ENCODE data around the gene FGFR3. TPM values are rescaled to one million over a fixed set of nuclear protein-coding genes. Genes with fewer than 3 reads are reported as not detected.
"Not testable (repeated sequence)": the region's sequence is repeated elsewhere in the genome, so short reads cannot be mapped to it uniquely, and the experiment has no call there.

The FGFR3 gene
- polyA plus RNA-seq, 1 donor: 87.6 TPM

DNA sequence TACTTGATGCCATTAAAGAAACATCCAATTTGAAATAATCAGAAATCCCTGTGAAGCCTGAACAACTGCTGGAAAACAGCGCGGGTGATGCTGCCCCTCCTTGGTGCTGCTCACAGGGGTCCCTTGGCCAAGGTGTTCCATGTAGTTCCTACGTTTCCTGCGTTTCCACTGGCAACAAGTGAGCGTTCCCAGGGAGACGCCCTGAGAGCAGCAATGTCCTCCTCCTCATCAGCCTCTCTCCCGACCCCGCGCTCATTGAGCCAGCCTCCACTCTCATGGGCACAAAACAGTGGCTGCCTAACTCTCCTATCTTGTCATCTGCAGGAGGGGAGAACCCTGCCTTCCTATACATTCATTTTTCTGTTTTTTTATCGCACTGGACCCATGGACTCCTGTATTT is 44.0 kb downstream of the FGFR3 start:
- no peak for DNase-seq

DNA sequence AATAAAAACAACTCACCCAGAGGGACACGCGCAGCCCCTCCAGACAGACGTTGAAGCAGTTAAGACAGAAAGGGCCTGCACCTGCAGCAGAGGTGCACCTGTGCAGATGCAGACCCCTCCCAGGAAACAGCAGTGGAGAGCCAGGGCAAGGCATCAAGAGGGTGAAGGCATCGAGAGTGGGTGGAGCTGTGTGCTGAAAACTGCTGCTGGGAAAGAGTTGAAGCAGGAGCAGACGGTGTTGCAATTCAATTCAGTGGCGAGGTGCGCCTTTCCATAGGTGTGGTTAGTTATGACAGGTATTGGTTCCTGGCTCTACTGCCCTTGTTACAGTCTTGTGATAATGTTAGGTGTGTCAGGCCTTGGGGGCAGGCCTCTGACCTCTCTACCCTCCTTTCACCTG is 46.2 kb downstream of the FGFR3 start:
- DNase-seq: no peak

DNA sequence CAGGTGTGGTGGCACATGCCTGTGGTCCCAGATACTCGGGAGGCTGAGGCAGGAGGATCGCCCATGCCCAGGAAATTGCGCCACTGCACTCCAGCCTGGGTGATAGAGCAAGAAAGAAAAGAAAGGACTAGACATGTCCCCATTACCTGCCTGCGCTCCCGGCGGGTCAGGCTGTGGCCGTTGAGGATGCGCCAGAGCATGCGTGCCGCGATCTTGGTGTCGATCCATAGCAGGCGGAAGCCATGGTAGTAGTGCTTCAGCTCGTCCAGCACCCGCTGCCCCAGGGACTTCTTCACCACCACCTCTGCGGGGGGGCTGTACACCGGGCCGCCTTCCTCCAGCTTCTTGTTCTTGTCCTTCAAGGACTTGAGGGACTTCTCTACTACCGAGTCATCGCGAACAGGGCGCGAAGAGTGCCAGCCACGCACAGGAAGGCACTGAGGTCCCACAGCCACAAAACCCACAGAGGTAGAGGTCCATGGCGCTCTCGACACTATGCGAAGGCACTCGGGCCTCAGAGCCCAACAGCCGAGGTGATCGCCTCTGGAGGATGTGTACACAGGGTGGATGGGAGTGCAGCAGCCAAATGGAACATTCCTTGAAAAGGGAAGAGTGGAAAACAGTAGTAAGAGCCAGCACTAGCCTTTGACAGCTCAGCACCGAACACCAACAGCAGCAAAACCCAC is 48.3 kb downstream of the FGFR3 start:
- no peak for DNase-seq

DNA sequence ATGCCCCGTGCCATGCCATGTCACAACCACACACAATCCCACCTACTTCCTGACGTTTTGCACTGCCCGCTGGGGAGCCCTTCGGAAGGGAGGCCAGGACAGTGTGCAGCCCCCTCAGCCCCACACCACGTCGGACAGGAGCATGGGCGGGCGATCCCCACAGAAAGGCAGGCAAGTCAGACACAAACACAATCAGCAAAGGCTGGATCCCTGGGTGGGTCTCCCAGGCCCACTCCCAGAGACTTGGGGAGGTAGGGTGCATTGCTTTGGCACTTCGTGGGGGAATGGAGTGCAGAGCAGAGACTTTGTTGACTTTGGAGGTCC is 48.8 kb downstream of the FGFR3 start:
- DNase-seq: no peak

DNA sequence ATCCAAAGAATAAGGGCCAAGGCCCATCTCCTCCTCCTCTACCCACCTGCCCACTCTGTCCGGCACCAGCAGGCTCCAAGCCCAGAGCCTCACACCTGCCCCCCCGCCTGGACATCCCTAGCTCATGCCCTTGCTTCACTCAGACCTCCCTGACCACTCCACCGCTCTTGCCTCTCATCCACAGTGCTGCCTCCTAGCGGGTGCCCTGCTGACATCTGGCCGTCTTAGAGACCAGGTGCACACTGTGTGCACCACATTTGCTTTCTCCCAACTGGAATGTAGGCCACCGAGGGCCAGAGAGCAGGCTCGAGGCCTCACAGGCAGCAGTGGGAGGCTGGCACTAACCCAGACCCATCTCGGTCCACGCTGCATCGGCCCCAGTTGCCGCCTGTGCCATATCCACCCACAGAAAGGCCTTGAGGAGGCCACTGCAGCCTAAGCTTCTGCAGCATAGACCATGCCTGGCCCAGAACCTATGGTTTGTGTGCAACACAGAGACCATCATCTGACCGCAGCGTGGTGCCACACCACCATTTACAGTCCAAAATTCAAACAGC is 49.3 kb downstream of the FGFR3 start:
- no peak for DNase-seq

DNA sequence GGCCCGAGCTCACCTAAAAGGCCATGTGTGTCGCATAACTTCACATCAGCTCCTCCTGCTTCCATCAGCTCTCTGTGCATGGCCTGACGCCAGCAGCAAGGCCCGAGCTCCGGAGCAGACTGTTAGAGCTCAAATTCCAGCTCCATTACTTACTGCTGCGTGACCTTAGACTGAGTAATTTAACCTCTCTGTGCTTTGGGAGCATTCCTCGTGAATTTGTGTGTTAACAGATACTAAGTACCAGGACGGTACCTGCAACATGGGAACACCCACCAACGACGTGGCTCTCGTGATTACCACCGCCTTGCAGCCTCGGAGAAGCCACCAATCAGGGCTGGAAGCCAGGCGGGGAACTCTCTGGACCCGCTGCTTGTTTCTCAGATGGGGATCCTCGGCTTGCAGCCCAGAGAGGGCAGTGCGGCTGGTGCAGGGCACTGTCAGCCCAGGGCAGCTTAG is 49.9 kb downstream of the FGFR3 start:
- DNase-seq: no peak

DNA sequence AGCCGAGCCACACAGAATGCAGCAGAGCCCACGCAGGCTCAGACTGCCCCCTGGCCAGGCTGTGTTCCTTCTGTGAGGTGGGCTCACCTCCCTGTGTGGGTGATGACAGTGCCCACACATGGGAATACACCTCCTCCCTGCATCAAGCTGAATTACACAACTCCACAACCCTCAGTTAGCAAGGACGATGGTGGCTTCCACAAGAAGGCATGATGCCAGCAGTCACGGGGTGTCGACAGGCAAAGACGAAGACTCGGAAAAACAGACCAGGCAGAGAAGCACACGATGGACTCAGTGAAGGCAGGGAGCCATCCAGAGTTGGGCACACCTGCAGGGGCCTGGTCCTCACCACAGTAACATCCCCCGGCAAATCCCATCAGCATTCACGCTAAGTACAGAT is 50.8 kb downstream of the FGFR3 start:
- DNase-seq: no peak

DNA sequence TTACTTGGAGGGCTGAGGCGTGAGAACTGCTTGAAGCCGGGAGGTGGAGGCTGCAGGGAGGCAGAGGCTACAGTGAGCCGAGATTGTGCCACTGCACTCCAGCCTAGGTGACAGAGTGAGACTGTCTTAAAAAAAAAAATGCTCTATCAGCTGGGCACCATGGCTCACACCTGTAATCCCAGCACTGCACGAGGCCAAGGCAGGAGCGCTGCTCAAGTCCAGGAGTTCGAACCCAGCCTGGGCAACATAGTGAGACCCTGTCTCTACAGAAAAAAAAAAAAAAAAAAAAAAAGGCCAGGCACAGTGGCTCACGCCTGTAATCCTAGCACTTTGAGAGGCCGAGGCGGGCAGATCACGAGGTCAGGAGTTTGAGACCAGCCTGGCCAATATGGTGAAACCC is 51.5 kb downstream of the FGFR3 start:
- not testable (repeated sequence) for DNase-seq

DNA sequence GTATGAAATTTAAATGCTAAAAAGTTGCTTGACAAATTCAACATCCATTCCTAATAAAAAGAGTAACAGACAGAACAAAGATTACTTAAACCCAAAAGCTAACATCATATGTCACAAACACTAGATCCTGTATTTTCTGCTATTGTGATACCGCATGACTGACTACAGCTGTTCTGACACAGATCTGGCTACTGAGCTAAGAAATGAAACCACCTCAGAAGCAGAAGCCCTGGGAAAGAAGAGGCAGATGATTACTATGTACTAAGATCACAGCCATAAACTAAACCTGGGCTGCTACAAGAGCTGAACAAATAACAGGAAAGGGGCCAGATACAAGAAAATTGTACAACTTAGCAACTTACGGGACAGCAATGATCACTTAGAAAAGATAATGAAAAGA is 53.5 kb downstream of the FGFR3 start:
- DNase-seq: no peak

DNA sequence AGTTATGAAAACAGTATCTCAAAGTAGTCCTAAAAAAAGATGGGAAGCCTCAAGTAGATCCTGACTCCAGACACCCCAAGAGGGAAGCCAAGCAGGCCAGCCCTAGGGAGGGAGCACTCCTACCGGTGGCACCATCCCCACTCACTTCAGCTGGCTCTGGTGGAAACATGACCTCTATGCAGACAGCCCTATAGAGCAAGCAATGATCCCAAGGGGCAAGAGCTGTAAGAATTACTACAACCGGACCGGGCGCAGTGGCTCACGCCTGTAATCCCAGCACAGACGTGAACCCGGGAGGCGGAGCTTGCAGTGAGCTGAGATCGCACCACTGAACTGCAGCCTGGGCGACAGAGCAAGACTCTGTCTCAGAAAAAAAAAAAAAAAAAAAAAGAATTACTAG is 57.2 kb downstream of the FGFR3 start:
- DNase-seq: no peak

DNA sequence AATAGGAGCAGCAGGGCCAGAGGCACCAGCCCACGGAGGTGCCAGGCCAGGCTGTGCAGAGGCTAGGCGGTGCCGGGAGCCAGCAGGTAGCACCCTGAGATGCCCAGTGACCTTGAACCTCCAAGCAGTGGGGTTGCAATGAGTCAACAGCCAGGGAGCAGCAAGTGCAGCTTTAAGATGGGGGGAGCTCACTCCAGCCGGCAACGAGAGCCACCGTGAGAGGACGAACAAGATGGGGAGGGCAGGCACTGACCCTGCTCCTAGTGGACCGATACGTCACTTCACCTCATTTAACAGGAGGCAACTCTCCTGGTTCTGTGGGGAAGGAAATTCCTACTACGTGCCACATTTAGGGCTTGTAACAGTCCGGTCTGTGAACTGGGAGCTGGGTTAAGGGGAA is 58.1 kb downstream of the FGFR3 start:
- no peak for DNase-seq

DNA sequence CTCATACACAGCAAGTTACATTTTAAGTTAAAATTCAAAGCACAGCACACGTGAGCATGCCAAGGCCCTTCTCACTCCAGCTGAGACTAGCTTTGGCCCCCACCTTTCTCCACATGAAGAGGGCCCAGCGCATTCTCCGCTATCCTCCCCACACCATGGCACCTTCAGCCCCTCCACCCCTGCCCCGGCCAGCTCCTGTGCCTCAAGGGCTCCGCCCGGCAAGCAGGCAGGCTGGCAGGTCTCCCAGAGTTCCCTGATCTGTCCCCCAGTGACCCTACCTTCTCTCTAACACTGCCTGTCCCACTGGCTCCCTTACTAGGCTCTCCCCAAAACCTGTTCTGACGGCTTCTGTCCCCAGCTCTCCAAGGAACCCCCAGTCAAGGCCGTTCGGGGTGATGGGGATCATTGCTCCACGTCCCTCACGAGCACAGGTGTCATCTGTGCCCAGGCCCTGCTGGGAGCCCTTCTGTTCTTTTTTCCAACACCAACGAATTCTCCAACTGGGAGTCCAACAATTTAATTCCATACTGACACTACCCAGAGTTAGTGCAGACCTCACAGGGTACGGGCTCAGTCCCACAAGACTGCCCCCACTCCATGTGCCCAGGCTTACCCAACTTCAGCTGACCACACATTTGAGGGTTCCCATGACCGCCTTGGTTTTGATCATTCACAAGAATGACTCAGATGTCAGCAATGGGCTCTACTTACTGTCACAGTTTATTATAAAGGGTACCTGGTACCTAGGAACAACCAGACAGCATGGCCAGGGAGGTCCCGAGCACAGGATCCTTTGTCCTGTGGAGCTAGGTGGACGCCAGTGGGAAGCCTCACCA is 58.7 kb downstream of the FGFR3 start:
- no peak for DNase-seq

DNA sequence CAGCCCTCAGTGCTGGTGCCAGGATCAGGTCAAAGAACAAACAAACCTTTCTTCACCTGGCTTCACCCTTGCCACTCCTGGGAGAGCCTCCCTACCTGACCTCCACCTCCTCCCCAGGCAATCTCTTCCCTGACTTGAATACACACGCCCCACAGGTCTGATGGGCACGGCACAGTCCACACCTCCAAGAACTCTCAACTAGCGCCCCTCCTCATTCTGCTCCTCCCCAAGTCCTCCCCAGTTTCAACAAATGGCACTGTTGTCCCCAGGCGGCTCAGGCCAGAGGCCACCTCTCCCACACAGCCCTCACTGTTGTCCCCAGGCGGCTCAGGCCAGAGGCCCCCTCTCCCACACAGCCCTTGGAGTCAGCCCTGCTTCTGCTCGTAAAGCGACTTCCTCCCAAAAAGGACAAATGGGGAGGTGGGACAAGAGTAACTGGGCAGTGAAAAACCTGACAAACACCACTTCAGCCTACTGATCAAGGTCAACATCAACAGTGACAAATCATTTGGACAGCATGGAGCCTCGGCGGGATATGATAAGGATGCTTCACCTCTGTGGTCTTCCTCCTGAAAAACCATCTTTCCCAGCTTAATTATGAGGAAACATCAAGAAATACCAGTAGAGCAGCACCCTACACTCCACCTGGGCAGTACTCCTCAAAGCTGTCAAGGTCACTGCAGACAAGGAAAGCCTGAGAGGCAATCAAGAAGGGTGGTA is 60.0 kb downstream of the FGFR3 start:
- no peak for DNase-seq

DNA sequence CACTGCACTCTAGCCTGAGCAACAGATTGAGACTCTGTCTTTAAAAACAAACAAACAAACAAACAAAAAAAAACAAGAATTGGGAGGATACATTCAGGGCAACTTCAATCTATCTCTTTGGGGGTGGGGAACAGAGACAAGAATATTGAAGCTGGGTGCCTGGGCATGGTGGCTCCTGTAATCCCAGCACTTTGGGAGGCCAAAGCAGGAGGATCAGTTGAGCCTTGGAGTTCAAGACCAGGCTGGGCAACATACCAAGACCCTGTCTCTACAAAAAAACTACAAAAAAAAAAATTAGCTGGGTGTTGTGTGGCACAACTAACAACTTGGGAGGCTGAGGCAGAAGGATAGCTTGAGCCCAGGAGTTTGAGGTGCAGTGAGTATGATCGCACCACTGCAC is 61.7 kb downstream of the FGFR3 start:
- no peak for DNase-seq

DNA sequence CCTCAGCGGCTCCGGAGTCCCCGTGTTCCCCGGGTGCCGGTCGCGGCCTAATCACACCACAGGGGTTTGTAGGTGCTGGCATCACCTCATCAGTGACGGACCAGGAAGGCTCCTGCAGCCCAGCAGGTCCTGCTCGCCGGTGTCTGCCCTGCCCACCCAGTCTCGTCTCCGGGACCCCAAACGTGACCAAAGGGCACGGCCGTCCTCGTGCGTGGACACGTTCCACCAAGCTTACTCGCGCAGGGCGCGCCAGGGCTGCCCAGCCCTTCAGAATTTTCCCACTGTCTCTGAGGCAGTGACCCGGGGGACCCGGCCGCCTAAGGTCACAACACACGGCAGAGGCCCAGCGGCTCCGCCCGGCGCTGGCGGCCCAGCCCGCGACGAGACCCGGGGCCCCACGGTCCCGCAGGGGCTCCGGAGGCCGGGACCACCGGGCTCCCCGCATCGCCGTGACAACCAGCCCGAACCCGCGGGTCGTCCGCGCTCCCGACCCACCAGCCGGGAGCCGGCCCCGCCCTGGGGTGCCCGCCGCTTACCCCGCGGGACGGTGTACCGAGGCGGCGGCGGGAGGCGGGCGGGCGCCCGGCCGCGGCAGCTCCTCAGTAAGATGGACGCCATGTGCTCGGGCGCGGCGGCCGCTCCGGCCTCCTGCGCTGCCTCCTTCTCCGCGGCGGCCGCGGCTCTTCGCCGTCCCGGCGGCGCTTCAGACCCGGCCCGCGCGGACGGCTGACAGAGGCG is 62.4 kb downstream of the FGFR3 start:
- DNase-seq: no peak

DNA sequence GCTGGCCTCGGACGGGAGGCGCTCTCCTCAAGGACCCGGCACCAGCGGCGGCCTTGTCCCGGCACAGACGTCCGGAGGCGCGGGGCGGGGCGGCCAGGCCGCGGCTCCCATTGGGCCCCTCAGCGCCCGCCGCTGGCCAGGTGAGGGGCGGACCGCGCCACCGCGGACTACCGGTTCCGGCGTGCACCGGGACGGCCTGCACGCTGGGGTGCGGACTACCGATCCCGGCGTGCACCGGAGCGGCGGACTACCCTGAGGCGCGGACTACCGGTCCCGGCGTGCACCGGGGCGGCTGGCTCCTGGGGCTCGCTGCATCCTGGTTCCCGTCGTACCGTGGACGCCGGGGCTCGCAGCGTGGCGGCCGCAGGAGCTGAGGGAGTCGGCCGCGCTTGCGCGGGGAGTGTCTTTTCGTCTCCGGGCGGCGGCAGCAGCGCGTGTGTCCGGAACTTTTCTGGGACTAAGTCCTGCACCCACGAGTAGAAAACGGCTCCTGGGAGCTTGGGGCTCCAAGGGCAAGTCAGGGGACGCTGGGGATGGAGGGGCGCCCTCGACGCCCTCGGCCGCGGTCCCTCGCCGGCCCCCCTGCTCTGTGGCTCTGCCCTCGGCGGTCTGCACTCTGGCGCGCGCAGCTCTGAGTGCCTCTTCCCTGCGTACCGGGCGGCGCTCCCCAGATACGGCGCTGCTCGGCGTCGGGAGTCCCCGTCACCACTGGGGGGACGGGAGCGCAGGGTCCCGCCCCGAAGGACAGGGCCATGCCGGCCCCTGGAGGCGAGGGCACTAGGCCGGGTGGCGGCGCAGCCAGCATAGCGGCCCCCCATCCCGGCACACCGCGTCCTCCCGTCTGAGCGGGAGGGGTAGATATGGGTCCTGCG is 63.2 kb downstream of the FGFR3 start, which contains the start of gene LETM1:
TSS of gene LETM1 (minus strand) at position 86 of the 872 bp plus-strand sequence. CDS start 206 bp downstream, outside the sequence.
- peak; percentile 92 for DNase-seq

DNA sequence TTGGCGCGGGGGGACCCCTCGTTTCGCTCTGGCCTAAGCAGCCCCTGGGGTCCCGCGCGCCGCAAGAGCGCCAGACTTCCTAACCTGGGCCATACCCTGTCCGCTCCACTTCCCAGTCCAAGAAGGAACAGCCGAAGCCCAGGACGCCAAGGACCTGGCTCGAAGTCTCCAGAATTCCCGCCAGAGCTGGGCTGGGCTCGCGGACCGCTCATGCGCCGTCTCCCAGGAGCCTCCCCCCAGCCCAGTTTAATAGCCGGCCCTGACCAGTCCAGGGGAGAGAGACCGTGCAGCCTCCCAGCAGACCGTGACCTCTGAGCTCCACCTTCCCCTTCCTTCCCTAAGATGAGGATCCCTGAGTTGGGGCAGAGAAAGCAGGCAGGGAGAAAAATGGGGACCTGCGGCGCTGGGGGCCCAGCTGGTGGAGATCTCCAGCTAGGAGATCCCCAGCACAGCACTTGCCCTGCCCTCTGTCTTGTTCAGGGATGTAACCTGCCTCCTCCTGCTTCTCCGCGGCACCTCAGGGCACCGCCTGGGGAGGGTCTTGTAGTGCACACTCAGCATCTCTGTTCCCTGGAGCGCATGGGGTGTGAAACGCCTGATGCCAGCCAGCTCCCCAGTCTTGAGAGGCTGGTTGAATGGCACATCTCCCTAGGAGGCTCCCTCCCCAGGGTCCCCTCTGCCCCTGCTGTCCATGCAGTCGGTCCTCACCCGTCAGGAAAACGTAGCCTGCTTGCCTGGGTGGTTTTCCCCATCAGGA is 64.0 kb downstream of the FGFR3 start:
- DNase-seq: peak; percentile 55

DNA sequence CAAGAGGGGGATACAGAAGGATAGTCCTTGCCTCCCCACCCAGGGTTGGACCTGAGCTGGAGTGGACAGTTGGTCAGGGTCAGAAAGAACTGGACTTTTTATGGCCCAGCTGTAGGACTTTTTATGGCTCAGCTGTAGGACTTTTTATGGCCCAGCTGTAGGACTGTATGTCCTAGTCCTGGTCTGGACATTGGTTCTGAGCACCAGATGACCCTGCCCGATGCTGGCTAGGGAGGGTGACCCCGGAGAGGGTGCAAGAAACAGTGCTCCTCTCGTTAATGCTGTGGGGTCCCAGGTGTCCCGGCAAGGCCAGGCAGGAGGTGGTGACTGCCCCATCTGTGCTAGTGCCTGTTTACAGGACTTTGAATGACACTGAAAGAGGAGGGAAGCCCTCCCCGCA is 64.8 kb downstream of the FGFR3 start:
- no peak for DNase-seq
